Mesendoderm (in vitro differentiated cells): ENCODE results near the gene RHOBTB3.

Experiments
- DNase-seq: peaks from one replicate; pipeline ENCODE4 v3.0.0; 2013
- H2AK5ac ChIP-seq: 2 replicates; pipeline ENCODE4 v1.6.1; 2013; ENCODE audit warnings: low read length, inconsistent platforms
- H2BK120ac ChIP-seq: 2 replicates; pipeline ENCODE4 v1.6.1; 2013; ENCODE audit warnings: low read depth, mild to moderate bottlenecking, low read length, moderate library complexity, mixed read lengths
- H2BK15ac ChIP-seq: replicated peaks from 2 replicates; pipeline ENCODE4 v1.6.1; 2013; ENCODE audit warnings: low read depth, mild to moderate bottlenecking, moderate library complexity
- H2BK5ac ChIP-seq: 2 replicates; pipeline ENCODE4 v1.6.1; 2013; ENCODE audit warnings: low read length, inconsistent platforms
- H3K18ac ChIP-seq: 2 replicates; pipeline ENCODE4 v1.6.1; 2013; ENCODE audit warnings: mild to moderate bottlenecking, low read length, mixed read lengths
- H3K23ac ChIP-seq: one replicate; pipeline ENCODE4 v1.6.1; 2013; ENCODE audit warnings: low read length
- H3K27ac ChIP-seq: 2 replicates; pipeline ENCODE4 v1.5.1; 2013; ENCODE audit warnings: low read depth, mild to moderate bottlenecking, inconsistent platforms, low read length, moderate library complexity
- H3K27me3 ChIP-seq: 2 replicates; pipeline ENCODE4 v1.6.1; 2013; ENCODE audit warnings: low read length, control low read depth, mild to moderate bottlenecking, inconsistent platforms; ENCODE audit not compliant: insufficient read depth, poor library complexity
- H3K36me3 ChIP-seq: 2 replicates; pipeline ENCODE4 v1.6.1; 2013; ENCODE audit warnings: low read length, inconsistent platforms; ENCODE audit not compliant: control insufficient read depth, insufficient read depth
- H3K4ac ChIP-seq: one replicate; pipeline ENCODE4 v1.6.1; 2013; ENCODE audit warnings: low read depth, mild to moderate bottlenecking, low read length, moderate library complexity
- H3K4me1 ChIP-seq: 2 replicates; pipeline ENCODE4 v1.6.1; 2013; ENCODE audit warnings: low read depth, low read length, inconsistent platforms; ENCODE audit not compliant: control insufficient read depth
- H3K4me2 ChIP-seq: 2 replicates; pipeline ENCODE4 v1.6.1; 2013; ENCODE audit warnings: low read length
- H3K4me3 ChIP-seq: 2 replicates; pipeline ENCODE4 v1.5.1; 2013; ENCODE audit warnings: mild to moderate bottlenecking, low read length
- H3K56ac ChIP-seq: one replicate; pipeline ENCODE4 v1.6.1; 2013; ENCODE audit warnings: low read length
- H3K79me1 ChIP-seq: 2 replicates; pipeline ENCODE4 v1.6.1; 2013; ENCODE audit warnings: low read length, inconsistent platforms
- H3K79me2 ChIP-seq: 2 replicates; pipeline ENCODE4 v1.6.1; 2013; ENCODE audit warnings: mild to moderate bottlenecking, low read length; ENCODE audit not compliant: control insufficient read depth, insufficient read depth
- H3K9ac ChIP-seq: 2 replicates; pipeline ENCODE4 v1.6.1; 2013; ENCODE audit warnings: low read length, inconsistent platforms
- H4K5ac ChIP-seq: one replicate; pipeline ENCODE4 v1.6.1; 2013; ENCODE audit warnings: low read length
- H4K8ac ChIP-seq: one replicate; pipeline ENCODE4 v1.6.1; 2013; ENCODE audit warnings: low read depth, mild to moderate bottlenecking, control low read depth, low read length, moderate library complexity
- WGBS: extraction: QIAGEN DNeasy Blood & Tissue Kit; methylation state at CpG from one replicate; pipeline ENCODE4 v1.1.7; 2013; ENCODE audit warnings: low lambda C conversion rate, missing lambda C conversion rate; ENCODE audit not compliant: insufficient coverage; ENCODE audit errors: extremely low coverage; 5-methylcytosine and 5-hydroxymethylcytosine counted together

The RHOBTB3 gene

DNA sequence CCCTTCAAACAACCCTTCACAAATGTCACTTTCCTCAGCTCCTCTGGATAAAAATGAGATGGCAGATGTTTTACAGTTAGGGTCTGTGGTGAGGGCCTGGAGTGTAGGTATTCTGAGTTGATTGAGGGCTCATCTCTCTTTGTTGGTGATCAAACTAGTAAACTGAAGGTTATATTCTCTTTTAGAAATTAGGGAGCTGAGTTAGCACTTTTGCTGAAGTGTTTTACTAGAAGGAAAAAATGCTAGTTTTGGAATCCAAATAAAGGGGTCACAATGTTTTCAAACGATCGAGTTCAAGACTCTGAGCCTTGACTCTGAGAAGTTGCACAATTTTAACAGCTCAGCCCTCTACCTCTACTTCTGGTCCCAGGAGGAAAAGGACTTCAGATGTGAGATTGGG is 23.4 kb downstream of the RHOBTB3 start:
- H2BK5ac ChIP-seq: no peak overlapping the region

DNA sequence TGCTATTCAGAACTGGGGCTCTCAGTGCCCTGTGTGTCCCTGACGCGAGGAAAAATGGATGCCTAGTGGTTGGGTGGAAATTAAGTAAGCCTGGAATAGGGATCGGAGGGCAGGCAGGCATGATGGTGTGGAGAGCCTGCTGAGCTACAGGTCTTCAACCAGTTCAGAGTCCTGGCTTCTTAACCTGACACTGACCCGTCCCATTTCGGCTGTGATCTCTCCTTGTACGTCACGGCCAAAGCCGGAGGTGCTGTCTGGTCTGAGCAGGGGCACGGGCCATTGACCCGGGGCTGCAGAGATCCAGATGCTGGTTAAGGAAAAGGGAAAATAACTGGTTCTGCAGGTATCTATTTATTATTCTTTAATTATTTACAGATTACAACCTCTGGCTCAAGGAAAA is 27.9 kb downstream of the RHOBTB3 start:
- no CpG with 5 or more reads among the region's 10 CpGs for WGBS
- no peak overlapping the region for H3K4me3 ChIP-seq

More for the DNA sequence above, 23.4 kb downstream of the RHOBTB3 start:
- no CpG with 5 or more reads among the region's 2 CpGs for WGBS
- no peak overlapping the region for H4K5ac ChIP-seq
- H3K79me1 ChIP-seq: peaks cover 4% of the 10 kb centered on the region
- H3K79me2 ChIP-seq: no peaks in the 10 kb centered on the region
- no peak overlapping the region for H4K8ac ChIP-seq
- H3K4me1 ChIP-seq: no peaks in the 10 kb centered on the region
- H3K27me3 ChIP-seq: no peaks in the 10 kb centered on the region
- H3K4me2 ChIP-seq: no peak overlapping the region
- H3K4me3 ChIP-seq: no peak overlapping the region
- H3K23ac ChIP-seq: no peak overlapping the region
- H3K4ac ChIP-seq: no peak overlapping the region
- no peak for DNase-seq
- no peak overlapping the region for H2BK15ac ChIP-seq
- no peak overlapping the region for H3K27ac ChIP-seq
- no peak overlapping the region for H3K9ac ChIP-seq
- H3K18ac ChIP-seq: no peak overlapping the region
- H2AK5ac ChIP-seq: no peak overlapping the region
- H2BK120ac ChIP-seq: no peak overlapping the region
- H3K56ac ChIP-seq: no peak overlapping the region
- peaks cover 9% of the 10 kb centered on the region for H3K36me3 ChIP-seq

DNA sequence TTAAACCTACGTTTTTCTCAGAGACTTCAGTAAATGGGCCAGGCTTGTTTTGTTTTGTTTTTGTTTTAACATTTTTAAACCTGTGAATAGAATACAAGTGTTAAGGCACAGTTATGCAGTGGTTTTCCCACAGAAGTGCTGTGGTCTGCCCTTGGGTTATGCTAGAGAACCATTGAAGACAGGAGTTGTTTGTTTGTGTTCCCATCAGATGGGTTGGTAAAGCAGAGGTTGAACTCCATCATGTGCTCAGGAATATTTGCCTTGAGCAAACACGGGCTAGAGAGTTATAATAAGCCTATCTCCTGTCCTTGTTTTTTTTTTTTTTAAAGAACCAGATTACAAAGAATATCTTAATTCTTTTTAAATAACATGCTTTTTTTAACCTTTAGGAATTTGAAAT is 28.5 kb downstream of the RHOBTB3 start:
- no CpG with 5 or more reads among the region's 2 CpGs for WGBS
- H4K5ac ChIP-seq: no peak overlapping the region
- no peak overlapping the region for H3K23ac ChIP-seq
- no peak overlapping the region for H3K18ac ChIP-seq
- no peak overlapping the region for H3K56ac ChIP-seq
- no peak overlapping the region for H3K9ac ChIP-seq
- no peak overlapping the region for H3K27ac ChIP-seq
- H2BK5ac ChIP-seq: no peak overlapping the region
- H3K79me2 ChIP-seq: no peaks in the 10 kb centered on the region
- H2BK15ac ChIP-seq: no peak overlapping the region
- no peak overlapping the region for H3K4ac ChIP-seq
- no peak for DNase-seq
- H3K79me1 ChIP-seq: peaks cover 4% of the 10 kb centered on the region
- no peak overlapping the region for H2BK120ac ChIP-seq
- H2AK5ac ChIP-seq: no peak overlapping the region
- no peak overlapping the region for H3K4me3 ChIP-seq
- no peak overlapping the region for H4K8ac ChIP-seq
- H3K36me3 ChIP-seq: peaks cover 4% of the 10 kb centered on the region
- H3K4me2 ChIP-seq: no peak overlapping the region
- no peaks in the 10 kb centered on the region for H3K4me1 ChIP-seq
- no peaks in the 10 kb centered on the region for H3K27me3 ChIP-seq

More for the DNA sequence above, 27.9 kb downstream of the RHOBTB3 start:
- Histone ChIP-seq H2AK5ac (no peak overlapping the region), H3K18ac (no peak overlapping the region), H3K4me2 (no peak overlapping the region), H2BK120ac (no peak overlapping the region), H2BK15ac (no peak overlapping the region), H3K56ac (no peak overlapping the region), H3K9ac (no peak overlapping the region), H3K79me1 (peaks cover 4% of the 10 kb centered on the region), H4K8ac (no peak overlapping the region), H2BK5ac (no peak overlapping the region), H3K23ac (no peak overlapping the region), H3K4me1 (no peaks in the 10 kb centered on the region), H3K4ac (no peak overlapping the region), H3K79me2 (no peaks in the 10 kb centered on the region), H3K27me3 (no peaks in the 10 kb centered on the region), H3K36me3 (peaks cover 4% of the 10 kb centered on the region), H4K5ac (no peak overlapping the region), H3K27ac (no peak overlapping the region)
- DNase-seq: no peak

DNA sequence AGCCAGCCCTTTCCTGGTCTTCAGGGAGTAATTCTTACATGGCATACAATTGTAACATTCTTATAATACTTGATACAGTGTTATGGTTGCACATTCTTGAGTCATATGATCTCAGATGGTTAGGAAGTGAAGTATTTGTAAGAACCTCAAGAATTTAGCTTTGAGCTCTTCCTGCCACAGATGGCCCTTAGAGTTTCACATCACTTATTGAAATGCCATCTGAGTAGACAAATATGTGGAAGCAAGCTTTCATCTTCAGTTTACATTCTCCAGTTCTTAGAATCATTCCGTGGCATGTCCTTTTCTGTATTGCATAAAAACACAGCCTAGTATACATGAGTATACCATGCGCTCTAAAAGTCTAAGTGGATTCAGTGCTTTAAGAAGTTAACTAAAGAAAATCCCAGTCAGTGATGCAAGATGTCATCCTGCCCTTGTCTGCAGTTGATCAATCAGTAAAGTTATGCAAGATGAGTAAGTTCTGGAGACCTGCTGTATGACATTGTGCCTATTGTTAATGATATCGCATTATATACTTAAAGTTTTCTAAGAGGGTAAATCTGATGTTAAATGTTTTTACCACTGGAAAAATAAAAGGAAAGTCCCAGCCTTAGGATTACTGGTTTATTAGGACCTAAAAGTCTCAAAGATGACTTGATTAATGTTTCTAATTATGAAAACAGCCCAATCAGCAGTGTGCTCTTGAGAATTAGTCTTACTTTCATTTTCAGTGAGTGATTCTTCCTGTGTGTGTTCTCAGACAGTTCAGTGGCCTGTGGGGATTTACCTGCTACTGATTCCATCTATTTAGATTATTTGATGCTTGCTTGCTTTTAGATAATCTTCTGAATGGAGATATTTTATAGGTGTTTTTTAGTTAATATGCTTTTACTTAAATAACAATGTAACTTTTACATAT is 29.4 kb downstream of the RHOBTB3 start:
- Histone ChIP-seq H3K4me2 (no peak overlapping the region), H3K27ac (no peak overlapping the region), H2AK5ac (no peak overlapping the region), H3K79me1 (peaks cover 4% of the 10 kb centered on the region), H3K23ac (no peak overlapping the region), H3K4me1 (no peaks in the 10 kb centered on the region), H3K27me3 (no peaks in the 10 kb centered on the region), H4K5ac (no peak overlapping the region), H3K4me3 (no peak overlapping the region), H3K79me2 (no peaks in the 10 kb centered on the region), H3K4ac (no peak overlapping the region), H3K18ac (no peak overlapping the region), H4K8ac (no peak overlapping the region), H3K36me3 (peaks cover 4% of the 10 kb centered on the region), H2BK120ac (no peak overlapping the region), H2BK5ac (no peak overlapping the region), H3K9ac (no peak overlapping the region), H3K56ac (no peak overlapping the region), H2BK15ac (no peak overlapping the region)
- no CpG with 5 or more reads among the region's 3 CpGs for WGBS
- peak; percentile 41 for DNase-seq

DNA sequence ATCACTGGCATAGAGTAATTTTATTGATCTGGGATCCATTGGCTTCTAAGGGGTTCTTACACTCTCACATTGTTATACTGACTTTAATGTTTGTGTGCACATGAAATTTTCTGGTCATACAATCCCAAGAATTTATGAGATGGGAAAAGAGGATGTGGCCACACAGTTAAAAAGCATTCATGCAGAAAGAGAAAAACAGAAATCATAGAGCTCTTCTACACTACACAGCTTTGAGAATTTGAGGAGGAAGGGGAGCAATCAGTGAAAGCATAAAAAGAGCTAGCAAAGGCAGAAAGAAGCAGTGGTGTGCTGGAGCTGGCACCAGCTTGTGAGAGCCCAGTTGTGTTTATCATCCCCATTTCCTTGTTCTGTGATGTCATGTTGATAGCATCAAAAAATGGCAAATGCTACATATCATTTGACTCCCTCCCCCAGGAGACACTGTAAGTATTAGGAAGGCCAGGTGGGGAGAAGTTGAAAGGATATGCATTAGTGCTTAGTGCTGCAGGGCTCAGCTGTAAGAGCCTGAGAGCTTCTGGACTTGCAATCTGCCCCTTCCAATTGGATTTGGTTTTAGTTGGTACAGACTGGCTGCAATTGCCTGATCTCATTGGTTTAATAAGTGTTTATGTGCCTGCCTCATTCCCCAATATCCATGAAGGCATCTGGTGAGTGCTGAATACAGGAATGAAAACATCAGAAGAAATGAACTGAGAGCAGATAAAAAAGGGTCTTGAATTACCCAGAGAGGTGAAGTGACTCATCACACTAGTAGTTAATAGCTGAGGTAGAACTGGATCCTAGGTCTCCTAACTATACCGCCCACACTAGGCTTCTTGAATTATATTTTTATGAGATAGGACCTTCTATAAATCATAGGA is 30.9 kb downstream of the RHOBTB3 start:
- Histone ChIP-seq H2BK5ac (no peak overlapping the region), H4K8ac (no peak overlapping the region), H3K9ac (no peak overlapping the region), H2BK120ac (no peak overlapping the region), H3K79me2 (no peaks in the 10 kb centered on the region), H3K4me1 (no peaks in the 10 kb centered on the region), H3K56ac (no peak overlapping the region), H3K4me3 (no peak overlapping the region), H3K27ac (no peak overlapping the region), H2AK5ac (no peak overlapping the region), H3K79me1 (peaks cover 4% of the 10 kb centered on the region), H3K23ac (no peak overlapping the region), H3K4ac (no peak overlapping the region), H2BK15ac (no peak overlapping the region), H3K4me2 (no peak overlapping the region), H3K36me3 (peaks cover 4% of the 10 kb centered on the region), H4K5ac (no peak overlapping the region), H3K18ac (no peak overlapping the region), H3K27me3 (no peaks in the 10 kb centered on the region)
- no CpG with 5 or more reads among the region's 1 CpG for WGBS
- no peak for DNase-seq
